GM18861 (cell line): ENCODE measurements around the gene KPNB1.
"Not testable (repeated sequence)": the region's sequence is repeated elsewhere in the genome, so short reads cannot be mapped to it uniquely, and the experiment has no call there.

ENCODE experiments used
- ATAC-seq: cut with Tn5 transposase; IDR thresholded peaks from one replicate; pipeline ENCODE4 v1.9.1; 2021; ENCODE audit not compliant: unreplicated experiment

Gene KPNB1

DNA sequence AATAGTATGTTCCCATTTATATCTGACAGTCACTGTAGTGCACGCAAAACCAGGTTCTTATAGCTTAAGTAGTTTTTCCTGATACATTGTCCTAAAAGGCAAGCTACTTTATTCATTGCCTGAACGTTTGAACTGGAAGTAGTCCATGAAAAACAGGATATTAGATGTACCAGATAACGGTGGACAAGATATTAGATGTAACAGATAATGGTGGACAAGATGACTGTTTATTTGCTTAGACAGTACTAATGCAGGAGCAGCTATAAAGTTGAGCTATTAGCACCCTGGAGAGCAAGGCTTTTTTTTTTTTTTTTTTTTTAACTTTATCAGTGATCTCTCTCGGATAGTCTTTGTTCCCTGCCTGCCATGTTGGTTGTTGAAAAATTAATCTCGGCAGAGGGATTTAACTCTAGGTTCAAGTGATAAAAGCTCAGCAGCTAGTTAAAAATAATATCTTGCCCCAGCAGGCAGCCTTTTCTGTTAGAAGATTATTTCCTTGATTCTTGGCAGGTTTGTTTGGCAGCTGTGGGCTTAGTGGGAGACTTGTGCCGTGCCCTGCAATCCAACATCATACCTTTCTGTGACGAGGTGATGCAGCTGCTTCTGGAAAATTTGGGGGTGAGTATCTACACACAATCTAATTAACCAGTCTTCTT is 26.9 kb downstream of the KPNB1 start:
- no peak for ATAC-seq

DNA sequence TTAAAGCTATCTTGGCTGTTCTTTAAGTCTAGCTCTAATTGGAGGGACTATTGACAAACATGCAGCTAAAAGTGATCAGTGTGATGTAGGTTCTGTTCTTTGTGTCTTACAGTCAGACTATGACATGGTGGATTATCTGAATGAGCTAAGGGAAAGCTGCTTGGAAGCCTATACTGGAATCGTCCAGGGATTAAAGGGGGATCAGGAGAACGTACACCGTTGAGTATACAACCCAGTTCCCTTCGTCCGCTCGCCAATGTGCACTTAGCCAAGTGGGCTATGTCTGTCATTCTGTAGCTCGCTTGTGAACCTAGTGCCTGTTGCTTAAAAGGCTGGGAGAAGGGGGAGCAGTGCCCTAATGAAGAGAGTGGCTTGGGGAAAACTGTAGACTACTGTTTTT is 28.5 kb downstream of the KPNB1 start:
- ATAC-seq, result no peak

DNA sequence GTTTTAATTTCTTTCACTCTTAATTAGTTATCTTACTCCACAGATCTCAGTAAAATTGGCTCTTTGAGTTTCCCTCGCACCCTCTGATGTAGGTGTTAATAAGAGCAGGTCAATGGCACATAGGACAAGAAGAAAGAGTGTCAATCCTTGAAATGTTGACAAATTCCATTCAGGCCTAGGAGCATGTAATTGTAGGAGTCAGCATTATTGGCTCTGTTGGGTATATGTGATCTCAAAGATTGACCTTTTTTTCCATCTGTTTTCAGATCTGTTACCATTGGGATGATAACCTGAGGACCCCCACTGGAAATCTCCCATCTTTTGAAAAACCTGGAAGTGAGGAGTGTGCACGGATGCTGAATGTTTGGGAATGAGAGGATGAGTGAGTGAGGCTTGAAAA is 32.4 kb downstream of the KPNB1 start:
- no peak for ATAC-seq

DNA sequence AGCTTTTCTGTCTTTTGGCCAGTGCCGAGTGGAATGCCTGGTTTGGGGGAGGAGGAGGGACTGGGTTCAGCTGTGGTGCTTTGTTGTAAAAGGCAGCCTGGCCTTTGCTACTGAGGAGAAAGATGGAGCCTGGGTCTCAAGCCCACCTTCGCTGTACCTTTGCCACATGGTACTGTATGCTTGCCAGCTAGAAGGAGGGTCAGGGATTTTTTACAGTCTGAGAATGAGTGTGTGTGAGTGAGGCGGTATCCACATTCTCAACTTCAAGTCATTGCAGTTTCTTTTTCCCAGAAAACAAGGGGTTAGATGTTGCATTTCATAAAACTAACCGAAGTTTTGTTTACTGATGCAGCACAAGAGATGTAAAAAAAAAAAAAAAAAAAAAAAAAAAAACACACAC is 33.0 kb downstream of the KPNB1 start:
- ATAC-seq, result not testable (repeated sequence)

DNA sequence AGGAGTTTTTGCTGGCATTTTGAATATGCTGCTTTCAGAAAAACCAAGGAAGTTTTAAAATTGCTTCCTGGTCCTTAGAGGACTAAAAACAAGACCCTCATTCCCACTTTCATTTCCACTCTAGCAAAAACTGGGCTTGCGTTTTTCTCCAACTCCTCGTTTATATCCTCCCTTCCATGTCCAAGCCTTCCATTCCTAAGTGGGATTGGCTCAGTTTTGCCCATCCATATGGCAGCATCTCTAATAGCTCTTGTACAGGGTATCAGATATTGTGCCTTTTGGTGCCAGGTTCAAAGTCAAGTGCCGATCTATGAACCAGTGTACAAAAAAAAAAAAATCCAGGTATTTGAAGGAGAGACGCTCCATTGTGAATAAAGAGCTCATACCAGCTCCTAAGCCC is 34.3 kb downstream of the KPNB1 start:
- no peak for ATAC-seq

DNA sequence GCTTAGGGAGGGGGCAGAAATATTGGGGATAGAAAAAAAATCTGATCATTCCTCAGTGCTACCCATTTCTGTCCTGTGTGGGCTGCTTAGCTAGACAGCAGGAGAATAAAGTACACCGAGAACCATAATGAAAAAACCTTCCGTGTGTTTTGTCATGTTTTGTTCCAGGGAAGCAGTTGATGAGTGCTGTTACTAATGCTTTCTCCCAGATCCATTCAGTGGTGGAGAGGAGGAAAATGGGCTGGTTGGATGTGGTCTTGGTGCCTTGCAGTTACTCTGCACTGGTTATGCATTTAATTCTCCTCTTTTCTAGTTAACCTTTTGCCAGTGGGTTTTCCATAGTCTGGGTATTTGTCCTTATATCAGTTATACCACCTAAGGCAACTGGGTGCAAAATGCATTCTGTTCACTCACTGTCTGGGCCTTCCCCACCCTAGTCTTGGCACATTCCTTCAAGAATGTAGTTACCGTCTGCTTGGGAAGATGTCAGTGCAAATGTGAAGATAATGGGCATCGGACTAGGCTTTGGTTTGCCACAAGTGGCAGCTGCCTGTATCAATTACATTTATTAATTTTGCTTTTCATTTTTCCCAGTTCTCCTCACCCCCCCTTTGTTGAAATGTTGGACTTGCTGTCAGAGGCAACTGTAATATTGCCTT is 34.9 kb downstream of the KPNB1 start:
- ATAC-seq, result no peak

DNA sequence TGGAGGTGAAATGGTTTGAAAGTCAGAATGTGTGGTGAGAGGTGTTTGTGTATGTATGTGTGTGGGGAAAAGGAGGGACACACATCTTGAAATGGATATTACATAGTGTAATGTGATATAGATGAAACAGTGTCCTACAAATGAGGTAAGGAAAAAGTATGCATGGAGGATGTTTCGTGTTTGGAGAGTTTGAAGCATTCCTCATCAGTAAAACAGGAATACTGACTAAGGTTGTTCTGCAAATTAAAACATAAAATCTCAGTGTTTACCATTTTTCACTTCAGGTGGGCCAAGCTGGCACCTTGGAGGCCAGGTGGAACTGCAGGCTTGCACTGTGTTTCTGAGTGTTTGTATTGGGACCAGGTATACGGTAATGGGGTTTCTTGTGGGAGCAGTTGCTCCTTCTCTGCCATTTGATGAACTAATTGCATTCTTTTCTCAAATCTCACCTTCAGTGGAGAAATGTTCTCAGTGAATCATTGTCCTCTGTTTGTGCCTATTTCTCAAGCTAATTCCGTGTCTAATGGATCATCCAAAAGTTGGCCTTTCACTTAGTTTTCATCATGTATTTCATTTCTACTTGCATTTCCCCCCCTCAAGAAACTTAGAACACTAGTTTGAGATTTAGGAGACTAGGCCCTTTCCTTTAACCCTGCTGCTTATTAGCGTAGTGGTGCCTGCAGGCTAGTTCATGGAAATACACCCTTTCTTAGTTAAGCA is 36.0 kb downstream of the KPNB1 start:
- ATAC-seq, result no peak

DNA sequence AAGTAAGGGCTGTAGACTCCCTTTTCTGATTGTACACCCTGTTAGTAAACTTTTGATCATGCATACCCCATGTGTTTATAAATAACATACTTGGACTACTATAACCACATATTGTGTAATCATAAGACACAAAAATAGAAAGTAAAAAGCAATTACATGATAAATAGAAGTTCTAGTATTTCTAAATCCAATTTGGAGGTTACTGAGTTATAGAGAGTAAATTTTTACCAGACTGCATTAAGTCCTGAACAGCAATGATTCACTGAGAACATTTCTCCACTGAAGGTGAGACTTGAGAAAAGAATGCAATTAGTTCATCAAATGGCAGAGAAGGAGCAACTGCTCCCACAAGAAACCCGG is 36.5 kb downstream of the KPNB1 start:
- ATAC-seq, result no peak

DNA sequence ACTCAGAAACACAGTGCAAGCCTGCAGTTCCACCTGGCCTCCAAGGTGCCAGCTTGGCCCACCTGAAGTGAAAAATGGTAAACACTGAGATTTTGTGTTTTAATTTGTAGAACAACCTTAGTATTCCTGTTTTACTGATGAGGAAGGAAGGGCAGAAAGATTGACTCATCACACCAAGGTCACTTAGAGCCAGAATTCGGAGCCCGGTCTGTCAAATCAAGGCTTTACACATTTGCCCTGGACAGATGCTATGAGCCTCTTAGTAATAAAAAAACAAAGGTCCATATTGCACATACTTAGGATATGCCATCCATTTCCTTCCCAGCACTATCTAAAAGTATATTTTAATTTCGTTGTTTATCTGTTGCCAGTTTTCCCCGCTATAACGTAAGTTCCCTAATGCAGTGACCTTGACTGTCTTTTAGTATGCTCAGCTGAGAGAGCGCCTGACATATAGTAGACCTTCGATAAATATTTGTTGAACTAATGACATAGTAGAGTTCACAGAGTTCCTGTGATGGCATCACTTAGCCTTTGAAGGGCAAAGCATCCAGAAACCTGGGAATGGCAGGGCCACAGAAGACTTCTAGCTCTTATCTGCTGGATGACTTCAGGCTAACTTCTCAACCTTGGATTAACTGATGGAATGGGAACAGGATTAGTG is 37.1 kb downstream of the KPNB1 start:
- no peak for ATAC-seq

DNA sequence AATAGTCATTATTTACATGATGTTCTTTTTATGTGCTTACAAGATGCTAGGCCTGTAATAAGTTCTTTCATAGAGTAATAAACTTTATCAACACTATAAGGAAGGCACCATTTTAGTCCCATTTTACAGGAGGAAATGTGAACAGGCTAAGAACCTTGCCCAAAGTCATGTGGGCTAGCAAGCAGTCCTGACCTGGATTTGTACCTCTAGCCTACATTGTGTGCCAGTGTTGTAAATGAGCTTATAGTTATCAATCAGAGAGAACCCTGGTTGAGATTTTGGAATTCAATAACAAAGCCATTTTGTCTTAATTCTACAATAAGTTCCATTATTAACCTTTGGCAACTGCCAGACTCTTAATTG is 37.6 kb downstream of the KPNB1 start:
- ATAC-seq, result no peak

DNA sequence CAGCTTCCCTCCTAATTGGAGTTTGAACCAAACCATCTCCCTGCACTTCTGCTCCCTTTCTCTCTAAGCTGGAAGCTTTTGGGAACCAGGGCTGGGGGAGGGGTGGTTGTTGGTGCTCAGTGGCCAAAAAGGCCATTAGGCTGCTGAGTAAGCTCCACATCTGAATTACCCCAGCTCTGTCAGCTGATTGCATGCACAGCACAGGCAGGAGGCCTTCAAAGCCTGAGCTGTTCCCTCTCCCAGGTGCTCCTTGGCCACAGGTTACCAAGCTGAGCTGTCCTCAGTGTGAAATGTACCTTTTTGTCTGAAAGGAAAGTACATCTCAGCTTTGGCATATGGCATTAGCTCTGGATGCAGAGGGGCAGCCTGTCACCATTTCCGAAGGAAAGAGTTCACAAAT is 38.0 kb downstream of the KPNB1 start:
- no peak for ATAC-seq

DNA sequence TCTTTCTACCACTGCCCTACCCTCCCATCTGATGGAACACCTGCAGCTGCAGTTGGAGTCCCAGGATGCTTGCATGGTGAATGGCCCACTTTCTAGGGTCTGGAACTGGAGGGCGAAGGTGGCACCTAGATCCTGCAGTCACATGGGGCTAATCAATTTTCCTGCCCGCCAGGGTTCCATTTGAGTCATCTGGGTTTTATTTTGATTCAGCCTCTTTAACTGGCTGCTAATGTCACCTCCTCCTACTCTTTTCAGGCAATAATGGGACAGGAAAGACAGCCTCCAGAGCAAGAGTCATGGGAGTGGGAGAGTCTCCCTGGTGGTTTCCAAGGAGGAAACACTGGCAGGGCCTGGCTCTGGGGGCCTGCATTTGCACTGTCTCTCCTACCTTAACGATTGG is 40.4 kb downstream of the KPNB1 start:
- no peak for ATAC-seq

DNA sequence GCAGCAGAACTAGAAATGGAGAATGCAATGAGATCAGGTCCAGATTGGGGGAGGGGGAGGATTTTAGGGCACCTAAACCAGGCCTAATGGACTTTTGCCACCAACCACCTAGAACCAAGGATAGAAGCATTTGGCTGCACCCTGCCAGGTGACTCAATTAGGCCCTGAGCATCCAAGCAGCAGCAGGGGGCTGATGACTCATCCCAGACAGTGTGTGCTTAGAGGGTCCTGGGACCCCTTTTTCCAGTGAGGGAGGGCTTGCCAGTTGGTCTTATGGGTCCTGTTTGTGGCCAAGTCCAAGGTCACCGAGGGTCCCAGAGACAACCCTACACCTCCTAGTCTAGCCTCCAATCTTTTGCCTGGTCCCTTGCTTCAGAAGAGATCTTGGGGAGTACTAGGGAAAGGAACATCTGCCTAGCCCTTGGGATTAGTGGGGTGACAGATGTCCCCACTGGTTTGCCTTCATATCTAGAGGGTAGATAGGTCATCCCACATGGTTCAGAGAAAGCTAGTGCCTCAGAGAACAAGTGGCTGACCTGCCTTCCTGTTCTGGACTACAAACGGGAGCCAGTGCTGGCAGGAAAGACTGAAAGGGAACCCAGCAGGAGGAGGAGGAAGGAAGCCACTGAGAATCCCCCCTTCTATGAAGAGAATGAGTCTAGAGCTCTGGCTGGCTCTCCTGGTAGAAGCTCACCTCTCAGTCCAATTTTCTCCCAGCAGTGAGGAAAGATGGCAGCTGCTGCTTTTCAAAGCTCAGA is 42.6 kb downstream of the KPNB1 start:
- ATAC-seq, result no peak

DNA sequence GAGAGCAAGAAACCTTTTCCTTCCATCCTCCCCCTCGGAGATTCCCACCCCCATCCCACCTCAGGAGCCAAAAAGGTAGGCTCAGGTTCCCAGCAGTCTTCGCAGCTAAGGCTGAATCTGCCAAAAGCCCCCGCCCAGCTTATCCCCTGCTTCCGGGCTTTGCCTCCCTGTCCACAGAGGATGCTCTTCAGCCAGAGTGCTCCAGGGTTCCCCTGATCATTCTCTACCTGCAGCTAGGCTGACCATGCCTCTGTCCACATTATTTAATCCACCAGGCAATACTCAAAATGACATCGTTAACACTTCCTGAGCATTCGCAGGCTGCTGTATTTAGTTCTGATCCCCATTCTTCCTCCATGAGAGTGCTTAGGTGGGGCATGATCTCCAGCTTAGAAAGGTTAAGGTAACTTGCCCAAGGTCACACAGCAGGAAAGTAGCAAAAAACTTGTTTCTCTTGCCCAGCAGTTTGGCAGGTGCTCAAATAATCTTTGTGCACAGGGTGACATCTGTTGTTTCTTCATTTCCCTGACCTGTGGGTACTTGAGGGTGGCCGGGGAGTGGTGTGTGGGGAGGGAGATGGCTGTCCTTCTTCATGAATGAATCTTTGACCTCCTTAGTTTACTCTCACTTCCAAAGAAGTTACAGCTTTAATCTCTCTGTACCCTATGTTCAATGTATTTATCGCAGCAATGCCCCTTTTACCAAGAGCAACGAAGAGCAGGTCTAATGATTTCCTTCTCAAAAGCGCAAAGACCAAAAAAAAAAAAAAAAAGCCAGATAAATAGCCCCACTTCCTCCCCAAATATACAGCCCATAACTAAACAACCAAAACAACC is 43.4 kb downstream of the KPNB1 start:
- ATAC-seq, result no peak

DNA sequence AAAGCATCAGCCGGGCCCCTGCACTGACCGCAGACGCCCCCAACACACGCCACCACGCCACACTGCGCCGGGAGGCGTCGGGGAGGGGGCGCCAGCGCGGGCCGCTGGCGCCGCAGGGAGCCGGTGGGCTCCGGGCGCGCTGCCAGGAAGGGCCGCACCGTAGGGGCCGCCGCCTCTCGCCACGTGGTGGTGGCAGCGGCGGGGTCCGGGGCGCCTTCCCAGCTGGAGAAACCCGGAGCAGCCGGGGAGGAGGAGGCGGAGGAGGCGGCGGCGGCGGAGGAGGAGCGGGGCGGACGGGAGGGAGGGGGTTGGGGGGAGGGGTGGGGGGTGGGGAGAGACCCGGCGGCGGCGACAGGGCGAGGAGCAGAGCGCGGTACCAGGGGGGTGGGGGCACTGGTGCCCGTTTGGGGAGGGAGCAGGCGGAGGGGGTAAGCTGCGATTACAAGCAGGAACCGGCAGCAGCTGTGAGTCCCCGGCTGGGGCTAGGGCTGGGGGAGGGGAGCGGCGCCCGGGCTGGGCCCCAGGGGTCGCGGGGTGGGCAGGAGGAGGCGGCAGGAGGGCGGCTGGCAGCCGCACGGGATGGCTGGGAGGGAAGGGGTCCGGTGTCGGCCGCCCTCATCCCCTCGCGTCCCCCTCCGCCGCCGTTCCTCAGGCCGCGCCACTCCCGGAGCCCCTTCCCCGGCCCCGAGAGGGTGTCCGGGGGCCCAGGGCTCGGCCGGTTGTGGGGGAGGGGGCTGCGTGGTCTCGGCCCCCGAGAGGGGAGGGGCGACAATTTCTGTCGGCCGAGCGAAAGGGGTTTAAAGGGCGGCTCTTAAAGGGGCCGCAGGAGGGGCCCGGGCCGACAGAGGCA is 44.2 kb downstream of the KPNB1 start, which contains the start of gene TBKBP1:
Gene TBKBP1, plus strand, starts transcription at position 431 of the 850 bp plus-strand sequence. CDS start 1,952 bp downstream, outside the sequence.
- no peak for ATAC-seq

DNA sequence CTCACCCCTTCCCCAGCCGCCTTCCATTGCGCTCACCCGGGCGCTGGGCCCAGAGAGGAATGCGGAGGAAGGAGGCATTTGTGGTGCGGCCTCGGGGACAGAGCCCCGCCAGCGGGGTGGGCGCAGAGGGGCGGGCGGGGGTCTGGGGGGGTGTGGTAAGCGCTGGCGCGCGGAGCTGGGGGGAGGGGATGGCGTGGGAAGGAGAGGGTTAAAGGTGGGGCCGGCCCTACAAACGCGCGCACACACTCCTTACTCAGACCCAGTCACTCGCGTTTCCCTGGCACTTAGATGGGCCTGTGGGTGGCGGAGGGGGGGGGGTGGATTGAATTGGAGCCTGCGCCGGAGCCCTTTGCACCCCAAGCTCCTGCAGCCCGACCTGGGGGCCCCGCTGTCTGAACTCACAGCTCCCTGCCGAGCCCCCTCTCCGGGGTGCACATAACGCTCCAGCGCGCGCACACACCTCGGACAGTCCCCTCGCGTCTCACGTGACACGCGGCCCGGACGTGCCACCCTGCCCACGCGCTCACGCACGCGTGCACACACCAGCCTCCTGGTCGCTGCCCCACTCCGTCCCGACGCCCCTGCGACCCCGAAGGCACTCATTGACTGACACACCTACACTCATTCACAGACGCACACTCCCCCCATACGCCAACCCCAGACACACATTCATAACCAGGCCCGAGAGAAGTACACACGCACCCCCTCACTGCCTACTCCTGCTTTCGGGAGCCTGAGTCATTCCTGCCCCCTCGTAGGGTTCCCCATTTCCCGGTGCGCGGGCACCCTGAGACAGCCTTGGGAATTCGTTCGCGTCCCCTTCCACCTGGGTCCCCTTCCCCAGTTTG is 45.1 kb downstream of the KPNB1 start:
- no peak for ATAC-seq

DNA sequence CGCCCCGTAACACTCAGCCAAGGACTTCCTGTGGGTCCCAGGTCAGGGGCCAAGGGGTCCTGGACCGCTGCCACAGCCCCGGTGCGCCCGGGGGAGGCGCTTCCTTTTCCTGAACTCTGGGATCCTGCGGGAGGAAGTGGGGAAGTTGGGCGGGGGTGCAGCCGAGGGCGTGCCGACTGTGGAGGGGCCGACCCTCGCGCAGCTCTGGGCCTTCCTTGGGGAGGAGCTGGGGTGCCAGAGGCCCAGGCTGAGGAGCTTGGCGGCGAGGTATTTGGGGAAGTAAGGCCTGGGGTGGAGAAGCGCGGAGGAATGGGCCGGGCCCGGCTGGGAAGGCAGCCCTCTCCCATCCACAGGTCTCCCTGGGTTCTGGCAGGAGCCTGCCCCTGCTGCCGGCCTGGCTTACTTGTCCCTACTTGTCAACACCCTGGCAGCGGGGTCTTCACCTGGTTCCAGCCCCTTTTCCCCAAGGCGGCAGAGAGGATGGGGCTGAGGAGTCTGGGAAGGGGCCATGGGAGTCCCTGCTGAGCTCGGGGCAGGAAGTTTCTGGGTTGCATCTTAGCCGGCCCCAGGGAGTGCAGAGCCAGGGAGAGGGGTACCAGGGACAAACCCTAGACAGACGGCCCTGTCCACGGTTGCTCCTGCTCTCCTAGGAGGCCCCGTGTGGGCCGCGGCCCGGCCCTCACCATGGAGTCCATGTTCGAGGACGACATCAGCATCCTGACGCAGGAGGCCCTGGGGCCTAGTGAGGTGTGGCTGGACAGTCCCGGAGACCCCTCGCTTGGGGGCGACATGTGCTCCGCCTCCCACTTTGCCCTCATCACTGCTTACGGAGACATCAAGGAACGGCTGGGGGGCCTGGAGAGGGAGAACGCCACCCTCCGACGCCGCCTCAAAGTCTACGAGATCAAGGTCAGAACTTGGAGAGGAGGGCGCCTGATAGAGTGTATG is 46.0 kb downstream of the KPNB1 start:
- ATAC-seq, result no peak
